Lower lobe of right lung (tissue), 2 donors: Measurements from ENCODE around the gene MAOB. TPM values are rescaled to one million over a fixed set of nuclear protein-coding genes. Genes with fewer than 3 reads are reported as not detected.
"Not testable (repeated sequence)": the region's sequence is repeated elsewhere in the genome, so short reads cannot be mapped to it uniquely, and the experiment has no call there.

Experiments used
- ATAC-seq, 2 donors: fragments of 200-7000 bp; cut with Tn5 transposase; one replicate each; pipeline ENCODE4 v1.9.1; 2020 to 2022; ENCODE audit warnings: mild to moderate bottlenecking in 2 of 2, moderate library complexity in 2 of 2
- DNase-seq: peaks from one replicate; pipeline ENCODE4 v3.0.0-alpha.2; 2020
- H3K27ac ChIP-seq: fragments of 200-600 bp; one replicate; pipeline ENCODE4 v1.8.0; 2022
- H3K27me3 ChIP-seq: fragments of 200-600 bp; one replicate; pipeline ENCODE4 v1.8.0; 2022; ENCODE audit warnings: low read depth
- H3K36me3 ChIP-seq: fragments of 200-600 bp; one replicate; pipeline ENCODE4 v1.8.0; 2022; ENCODE audit warnings: mild to moderate bottlenecking
- H3K4me1 ChIP-seq: fragments of 200-600 bp; one replicate; pipeline ENCODE4 v1.8.0; 2022
- H3K4me3 ChIP-seq: fragments of 200-600 bp; one replicate; pipeline ENCODE4 v1.8.0; 2022; ENCODE audit warnings: mild to moderate bottlenecking
- H3K9me3 ChIP-seq: fragments of 200-600 bp; one replicate; pipeline ENCODE4 v1.8.0; 2022
- intact Hi-C: fragments of 100-400 bp; cut with DNase I; formaldehyde crosslinking; loops from one replicate; pipeline ENCODE4 v1.11.0; 2022
- total RNA-seq: library from RNA; stranded (reverse); fragmentation: NEBNext Ultra II Directional; extraction: Animal tissue kit (Norgen Biotek cat#: 25700); gene quantifications from one replicate; pipeline ENCODE4 v1.2.1, GENCODE V29; 2021
- TF ChIP-seq, protein P1 (sequence below): fragments of 200-600 bp; IDR thresholded peaks from one replicate; pipeline ENCODE4 v1.8.0; 2022; ENCODE audit warnings: antibody characterized with exemption, mild to moderate bottlenecking
- donor health status: DM: no; HTN: yes; CAD: no; lungs with severe emphysema.

Gene MAOB
- total RNA-seq, 1 donor from 2014 or later, result 23.4 TPM

DNA sequence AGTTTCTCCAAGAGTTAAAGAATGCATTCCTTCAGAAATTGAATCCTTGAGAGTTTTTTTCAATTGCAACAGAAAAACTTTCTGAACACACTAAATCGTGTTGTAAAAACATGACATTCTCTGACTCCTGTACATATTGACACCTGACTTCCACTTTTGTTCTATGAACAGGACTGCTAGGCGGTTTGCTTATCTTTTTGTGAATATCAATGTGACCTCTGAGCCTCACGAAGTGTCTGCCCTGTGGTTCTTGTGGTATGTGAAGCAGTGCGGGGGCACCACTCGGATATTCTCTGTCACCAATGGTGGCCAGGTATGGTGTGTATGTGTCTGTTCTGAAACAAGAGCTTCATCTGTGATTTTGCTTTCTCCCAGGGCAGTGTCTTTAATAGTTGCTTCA, 154.2 kb downstream of the MAOB start:
- H3K4me3 ChIP-seq, result no peak overlapping the region
- ATAC-seq (no peak), DNase-seq (no peak)
- no peaks in the 10 kb centered on the region for H3K27me3 ChIP-seq
- H3K27ac ChIP-seq, result no peak overlapping the region
- no peaks in the 10 kb centered on the region for H3K9me3 ChIP-seq
- H3K36me3 ChIP-seq, result peaks cover 15% of the 10 kb centered on the region
- TF ChIP-seq, protein P1, sequence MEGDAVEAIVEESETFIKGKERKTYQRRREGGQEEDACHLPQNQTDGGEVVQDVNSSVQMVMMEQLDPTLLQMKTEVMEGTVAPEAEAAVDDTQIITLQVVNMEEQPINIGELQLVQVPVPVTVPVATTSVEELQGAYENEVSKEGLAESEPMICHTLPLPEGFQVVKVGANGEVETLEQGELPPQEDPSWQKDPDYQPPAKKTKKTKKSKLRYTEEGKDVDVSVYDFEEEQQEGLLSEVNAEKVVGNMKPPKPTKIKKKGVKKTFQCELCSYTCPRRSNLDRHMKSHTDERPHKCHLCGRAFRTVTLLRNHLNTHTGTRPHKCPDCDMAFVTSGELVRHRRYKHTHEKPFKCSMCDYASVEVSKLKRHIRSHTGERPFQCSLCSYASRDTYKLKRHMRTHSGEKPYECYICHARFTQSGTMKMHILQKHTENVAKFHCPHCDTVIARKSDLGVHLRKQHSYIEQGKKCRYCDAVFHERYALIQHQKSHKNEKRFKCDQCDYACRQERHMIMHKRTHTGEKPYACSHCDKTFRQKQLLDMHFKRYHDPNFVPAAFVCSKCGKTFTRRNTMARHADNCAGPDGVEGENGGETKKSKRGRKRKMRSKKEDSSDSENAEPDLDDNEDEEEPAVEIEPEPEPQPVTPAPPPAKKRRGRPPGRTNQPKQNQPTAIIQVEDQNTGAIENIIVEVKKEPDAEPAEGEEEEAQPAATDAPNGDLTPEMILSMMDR, result no peak
- intact Hi-C loops, result no loop called here
- peaks cover 7% of the 10 kb centered on the region for H3K4me1 ChIP-seq

DNA sequence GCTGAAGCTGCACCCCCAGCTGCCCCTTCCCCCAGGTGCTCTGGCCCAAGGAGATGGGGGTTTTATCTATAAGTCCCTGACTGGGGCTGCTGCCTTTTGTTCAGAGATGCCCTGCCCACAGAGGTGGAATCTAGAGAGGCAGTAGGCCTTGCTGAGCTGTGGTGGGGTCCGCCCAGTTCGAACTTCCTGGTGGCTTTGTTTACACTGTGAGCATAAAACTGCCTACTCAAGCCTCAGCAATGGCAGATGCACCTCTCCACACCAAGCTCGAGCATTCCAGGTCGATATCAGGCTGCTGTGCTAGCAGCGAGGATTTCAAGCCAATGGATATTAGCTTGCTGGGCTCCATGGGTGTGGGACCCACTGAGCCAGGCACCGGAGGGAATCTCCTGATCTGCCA, 155.0 kb downstream of the MAOB start:
- H3K4me3 ChIP-seq, intact Hi-C loops, H3K36me3 ChIP-seq, DNase-seq, ATAC-seq, H3K27ac ChIP-seq, H3K4me1 ChIP-seq, H3K9me3 ChIP-seq, H3K27me3 ChIP-seq: not testable (repeated sequence)

DNA sequence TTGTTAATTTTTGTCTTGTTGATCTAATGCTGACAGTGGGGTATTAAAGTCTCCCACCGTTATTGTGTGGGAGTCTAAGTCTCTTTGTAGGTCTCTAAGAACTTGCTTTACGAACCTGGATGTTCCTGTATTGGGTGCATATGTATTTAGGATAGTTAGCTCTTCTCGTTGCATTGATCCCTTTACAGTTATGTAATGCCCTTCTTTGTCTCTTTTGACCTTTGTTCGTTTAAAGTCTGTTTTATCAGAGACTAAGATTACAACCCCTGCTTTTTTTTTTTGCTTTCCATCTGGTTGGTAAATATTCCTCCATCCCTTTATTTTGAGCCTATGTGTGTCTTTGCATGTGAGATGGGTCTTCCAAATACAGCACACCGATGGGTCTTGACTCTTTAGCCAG, 157.0 kb downstream of the MAOB start:
- ATAC-seq, DNase-seq, H3K4me3 ChIP-seq, intact Hi-C loops, H3K4me1 ChIP-seq, H3K27me3 ChIP-seq, H3K27ac ChIP-seq, H3K9me3 ChIP-seq, H3K36me3 ChIP-seq: not testable (repeated sequence)

DNA sequence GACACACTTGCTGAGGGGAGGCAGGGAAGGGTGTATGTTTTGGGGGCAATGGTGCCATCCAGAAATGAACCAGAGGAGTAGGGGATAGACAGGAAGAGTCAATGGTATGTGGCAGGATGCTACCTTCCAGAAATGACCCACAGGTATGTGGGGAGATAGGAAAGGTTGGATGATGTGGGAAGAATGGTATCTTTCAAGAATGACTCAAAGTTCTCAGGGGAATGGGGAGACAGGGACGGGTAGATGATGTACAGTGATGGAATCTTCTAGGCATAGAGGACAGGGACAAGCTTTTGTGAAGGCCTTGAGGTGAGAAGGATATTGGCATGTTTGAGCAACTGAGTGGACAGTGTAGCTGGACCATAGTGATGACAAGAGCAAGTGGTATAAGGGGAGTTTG, 161.3 kb downstream of the MAOB start:
- H3K27me3 ChIP-seq, result no peaks in the 10 kb centered on the region
- TF ChIP-seq, protein P1, result no peak
- H3K4me3 ChIP-seq, result no peak overlapping the region
- no peak overlapping the region for H3K27ac ChIP-seq
- ATAC-seq (no peak), DNase-seq (no peak)
- H3K4me1 ChIP-seq, result no peaks in the 10 kb centered on the region
- intact Hi-C loops, result no loop called here
- no peaks in the 10 kb centered on the region for H3K36me3 ChIP-seq
- no peaks in the 10 kb centered on the region for H3K9me3 ChIP-seq

DNA sequence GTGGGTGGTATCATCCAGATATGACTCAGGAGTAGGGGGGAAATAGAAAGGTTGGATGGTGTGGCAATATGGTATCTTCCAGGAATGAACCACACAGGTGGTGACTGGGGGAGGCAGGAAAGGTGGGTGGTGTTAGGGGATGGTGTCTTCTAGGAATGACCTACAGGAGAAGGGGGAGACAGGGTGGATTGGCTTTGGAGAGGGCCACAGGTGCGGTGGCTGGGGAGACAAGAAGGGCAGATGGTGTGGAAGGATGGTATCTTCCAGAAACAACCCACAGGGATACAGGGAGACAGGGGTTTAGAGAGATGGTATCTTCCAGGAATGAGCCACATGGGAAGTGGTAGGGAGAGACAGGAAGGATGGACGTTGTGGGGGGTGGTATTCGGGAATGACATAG, 162.2 kb downstream of the MAOB start:
- no peak overlapping the region for H3K27ac ChIP-seq
- H3K36me3 ChIP-seq, result no peaks in the 10 kb centered on the region
- no peaks in the 10 kb centered on the region for H3K9me3 ChIP-seq
- DNase-seq (no peak), ATAC-seq (no peak)
- intact Hi-C loops, result no loop called here
- TF ChIP-seq, protein P1, result no peak
- H3K27me3 ChIP-seq, result no peaks in the 10 kb centered on the region
- H3K4me1 ChIP-seq, result no peaks in the 10 kb centered on the region
- H3K4me3 ChIP-seq, result no peak overlapping the region

DNA sequence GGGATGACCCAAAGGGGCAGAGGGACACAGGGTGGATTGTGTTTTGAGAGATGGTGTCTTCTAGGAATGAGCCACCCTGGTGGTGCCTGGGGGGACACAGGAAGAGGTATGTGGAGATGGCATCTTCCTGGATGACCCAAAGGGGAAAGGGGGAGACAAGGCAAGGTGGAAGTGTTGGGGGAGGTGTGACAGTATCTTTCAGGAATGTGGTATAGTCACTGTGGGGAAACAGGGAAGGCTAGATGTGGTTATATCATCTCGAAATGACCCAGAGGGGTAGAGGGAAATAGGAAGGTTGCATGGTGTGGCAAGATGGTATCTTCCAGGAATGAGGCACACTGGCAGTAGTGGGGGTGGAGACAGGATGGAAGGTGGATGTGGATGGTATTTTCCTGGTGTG, 163.3 kb downstream of the MAOB start:
- DNase-seq (no peak), ATAC-seq (no peak)
- H3K27ac ChIP-seq, result no peak overlapping the region
- no peaks in the 10 kb centered on the region for H3K4me1 ChIP-seq
- H3K4me3 ChIP-seq, result no peak overlapping the region
- no peaks in the 10 kb centered on the region for H3K27me3 ChIP-seq
- no peaks in the 10 kb centered on the region for H3K36me3 ChIP-seq
- TF ChIP-seq, protein P1, result no peak
- no peaks in the 10 kb centered on the region for H3K9me3 ChIP-seq
- intact Hi-C loops, result no loop called here

DNA sequence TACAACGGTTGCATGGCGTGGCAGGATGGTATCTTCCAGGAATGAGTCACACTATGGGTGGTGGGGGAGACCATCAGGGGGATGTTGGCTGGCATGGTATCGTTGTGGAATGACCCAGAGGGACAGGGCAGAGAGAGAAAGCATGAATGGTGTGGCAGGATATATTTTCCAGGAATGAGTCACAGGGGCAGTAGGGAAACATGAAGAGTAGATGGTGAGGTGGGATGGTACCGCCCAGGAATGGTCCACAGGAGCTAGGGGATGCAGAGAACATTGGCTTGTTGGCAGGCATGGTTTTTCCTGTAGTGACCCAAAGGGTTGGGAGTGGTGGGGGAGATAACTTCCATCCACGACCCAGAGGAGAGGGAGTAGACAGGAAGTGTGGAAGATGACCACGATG, 163.7 kb downstream of the MAOB start:
- no peak for DNase-seq
- H3K4me3 ChIP-seq, result no peak overlapping the region
- no peaks in the 10 kb centered on the region for H3K9me3 ChIP-seq
- ATAC-seq, result peak in 1 of 2 donors; percentile 19
- intact Hi-C loops, result no loop called here
- no peaks in the 10 kb centered on the region for H3K36me3 ChIP-seq
- H3K27me3 ChIP-seq, result no peaks in the 10 kb centered on the region
- no peak overlapping the region for H3K27ac ChIP-seq
- TF ChIP-seq, protein P1, result no peak
- no peaks in the 10 kb centered on the region for H3K4me1 ChIP-seq
